Amygdala (tissue), 56 donors: ENCODE measurements around the gene PNPLA7.
A peak's percentile ranks its signal among the peaks of the same experiment; 100 is the strongest.

ENCODE experiments used
- DNase-seq, 56 donors: peaks; one replicate each; lab custom pipeline; 2025; lab: John Stamatoyannopoulos, UW

PNPLA7 gene

GRCh38 chr9:137430723-137431415 is 119.3 kb downstream of the PNPLA7 start:
- DNase-seq = no peak

DNA sequence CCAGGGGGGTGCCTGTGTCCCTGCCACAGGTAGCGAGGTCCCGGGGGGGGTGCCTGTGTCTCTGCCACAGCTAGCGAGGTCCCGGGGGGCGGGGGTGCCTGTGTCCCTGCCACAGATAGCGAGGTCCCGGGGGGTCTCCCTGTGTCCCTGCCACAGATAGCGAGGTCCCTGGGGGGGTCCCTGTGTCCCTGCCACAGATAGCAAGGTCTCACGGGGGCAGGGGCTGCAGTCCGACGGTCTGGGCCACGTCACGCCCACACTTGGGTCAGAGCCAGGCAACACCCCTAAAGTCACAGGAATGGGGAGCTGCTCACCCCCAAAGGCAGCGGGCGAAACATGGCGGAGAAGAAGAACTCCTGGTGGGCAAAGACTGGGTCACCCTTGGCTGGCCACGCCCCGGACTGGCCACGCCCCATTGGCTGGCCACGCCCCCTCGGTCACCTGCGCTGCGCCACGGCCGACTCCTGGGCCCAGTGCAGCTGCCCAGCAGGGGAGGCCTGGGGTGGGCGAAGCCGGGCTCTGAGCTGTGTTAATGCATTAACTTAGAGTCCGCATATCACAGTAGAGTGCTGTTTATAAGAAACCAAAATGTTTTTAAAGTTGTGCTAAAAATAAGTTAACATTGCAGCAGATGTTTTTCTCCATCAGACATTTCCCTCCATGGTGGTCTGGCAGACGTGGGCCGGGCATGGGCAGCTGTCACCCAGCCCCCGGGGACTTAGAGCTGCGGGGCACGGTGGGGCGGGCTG is 120.1 kb downstream of the PNPLA7 start:
- DNase-seq = no peak

DNA sequence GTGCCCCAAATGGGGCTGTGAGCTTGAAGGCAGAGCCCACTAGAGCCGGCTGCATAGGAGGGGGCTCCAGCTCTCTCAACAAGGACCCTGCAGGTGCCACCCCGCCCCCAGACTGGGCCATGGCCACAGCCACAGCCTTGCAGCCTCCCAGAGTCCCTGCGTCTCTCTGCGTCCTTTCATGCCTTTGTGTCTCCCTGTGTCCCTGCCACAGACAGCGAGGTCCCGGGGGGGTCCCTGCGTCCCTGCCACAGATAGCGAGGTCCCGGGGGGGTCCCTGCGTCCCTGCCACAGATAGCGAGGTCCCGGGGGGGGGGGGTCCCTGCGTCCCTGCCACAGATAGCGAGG is 120.7 kb downstream of the PNPLA7 start:
- no peak for DNase-seq

- DNase-seq = no peak
These were observed 121.2 kb downstream of the PNPLA7 start for GRCh38 chr9:137428841-137429545.

- no peak for DNase-seq
These were observed 121.9 kb downstream of the PNPLA7 start for GRCh38 chr9:137428311-137428630.

DNA sequence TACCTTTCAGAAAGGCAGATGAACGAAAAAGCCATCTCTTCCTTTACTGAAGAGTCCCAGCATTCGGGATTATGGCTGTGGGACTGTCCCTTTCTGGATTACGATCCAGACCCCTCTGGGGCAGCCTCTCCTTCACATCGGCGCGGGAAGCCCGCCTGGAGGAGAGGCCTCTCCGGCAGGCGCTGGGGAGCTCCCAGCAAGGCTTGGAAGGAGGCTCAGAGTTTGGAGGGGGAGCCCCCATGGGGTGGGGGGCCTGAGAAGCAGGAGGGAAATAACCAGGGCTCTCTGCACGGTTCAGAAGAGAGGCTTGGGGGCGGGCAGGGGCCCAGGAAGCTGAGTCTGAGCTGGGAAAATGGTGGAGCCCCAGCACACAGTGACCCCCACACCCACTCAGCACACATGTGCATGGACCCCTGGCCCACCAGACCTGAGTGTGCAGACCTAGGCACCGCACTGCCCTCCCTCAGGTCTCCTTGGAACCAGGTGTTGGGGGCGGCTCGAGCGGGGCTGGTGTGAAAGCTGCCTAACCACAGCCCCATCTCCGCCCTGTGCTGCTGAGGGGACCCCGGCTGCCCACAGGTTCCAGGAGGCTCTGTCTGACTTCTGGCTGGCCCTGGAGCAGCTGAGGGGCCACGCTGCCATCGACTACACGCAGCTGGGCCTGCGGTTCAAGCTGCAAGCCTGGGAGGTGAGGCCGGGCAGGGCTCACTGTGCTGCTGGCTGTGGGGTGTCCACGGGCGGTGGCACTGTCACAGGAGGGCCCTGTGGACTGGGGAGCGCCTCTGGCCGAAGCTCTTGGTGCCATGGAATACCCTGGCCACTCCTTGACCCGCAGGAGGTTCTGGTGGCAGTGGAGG is 122.5 kb downstream of the PNPLA7 start:
- DNase-seq = no peak

- no peak for DNase-seq
These were observed 124.1 kb downstream of the PNPLA7 start for GRCh38 chr9:137426018-137426681.

DNA sequence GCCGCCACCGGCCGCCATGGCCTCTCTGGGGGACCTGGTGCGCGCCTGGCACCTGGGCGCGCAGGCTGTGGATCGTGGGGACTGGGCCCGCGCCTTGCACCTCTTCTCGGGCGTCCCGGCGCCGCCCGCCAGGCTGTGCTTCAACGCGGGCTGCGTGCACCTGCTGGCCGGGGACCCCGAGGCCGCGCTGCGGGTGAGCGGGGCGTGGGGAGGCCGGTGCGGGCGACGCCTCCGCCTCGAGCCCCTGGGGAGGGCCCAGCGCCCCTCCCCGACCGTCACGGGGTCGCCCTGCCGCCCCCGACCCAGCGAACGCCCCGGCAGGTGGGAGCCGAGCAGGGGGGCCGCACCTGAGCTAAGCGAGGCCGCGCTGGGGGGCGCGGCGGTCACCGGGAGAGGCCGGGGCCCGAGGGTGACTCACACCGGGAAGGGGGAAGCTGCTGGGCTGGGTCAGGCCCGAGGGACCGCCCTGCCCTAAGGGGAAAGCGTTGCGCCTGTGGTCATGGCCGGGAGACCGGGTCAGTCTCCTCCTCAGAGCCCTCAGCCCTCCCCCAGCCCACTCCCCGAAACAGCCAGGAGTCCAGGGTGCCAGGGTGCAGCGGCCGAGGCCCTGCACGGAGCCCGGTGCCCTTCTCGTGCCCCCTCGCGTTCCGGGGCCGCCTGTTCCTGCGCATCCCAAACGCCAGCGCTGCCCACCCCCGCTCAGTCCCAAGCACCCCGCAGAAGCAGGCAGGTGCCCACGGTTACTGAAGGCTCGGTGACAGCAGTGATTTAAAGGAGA is 126.5 kb downstream of the PNPLA7 start:
- DNase-seq = no peak

- peak; percentile 38 to 91 (median 80) for DNase-seq
These were observed 127.3 kb downstream of the PNPLA7 start, which contains the start of the genes EXD3 and NOXA1 for GRCh38 chr9:137422604-137423513. TSS of gene EXD3 (minus strand) at chr9:137423162. CDS start at chr9:137395357, 27,805 bp downstream. TSS of gene NOXA1 (plus strand) at chr9:137423393. CDS start at chr9:137423530, 137 bp downstream.

DNA sequence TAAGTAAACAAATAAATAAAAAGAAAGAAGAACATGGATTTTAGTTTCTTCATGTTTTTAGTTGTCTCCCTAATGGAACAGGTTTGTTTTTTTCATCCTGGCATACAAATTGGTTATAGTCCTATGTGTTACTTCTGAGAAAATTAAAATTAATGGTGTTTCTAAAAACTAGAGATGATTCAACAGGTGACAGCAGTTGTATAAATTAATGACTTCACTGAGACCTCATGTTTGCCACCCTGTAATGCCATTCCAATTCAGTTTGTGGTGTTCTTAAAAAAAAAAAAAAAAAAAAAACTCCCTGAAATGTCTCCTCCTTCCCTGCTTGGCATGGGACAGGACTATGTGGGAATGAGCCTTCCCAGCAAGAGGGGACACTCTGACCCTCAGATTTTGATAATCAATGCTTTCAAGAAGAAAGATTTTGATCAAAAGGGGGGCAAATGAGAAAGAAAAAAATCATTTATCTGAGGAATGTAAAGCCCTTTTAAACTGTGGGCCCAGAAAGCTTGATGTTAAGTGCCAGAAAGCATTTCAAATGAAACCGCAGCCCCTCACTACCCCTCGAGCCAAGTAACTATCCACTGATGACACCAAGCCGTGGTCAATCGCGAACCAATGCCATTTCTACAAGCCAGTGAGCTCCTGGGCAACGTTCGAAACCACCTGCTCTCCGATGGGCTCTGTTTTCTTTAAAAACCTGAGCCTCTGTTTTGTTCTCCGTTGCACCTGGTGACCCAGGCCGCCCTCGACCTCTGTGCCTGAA is 128.2 kb downstream of the PNPLA7 start:
- no peak for DNase-seq

DNA sequence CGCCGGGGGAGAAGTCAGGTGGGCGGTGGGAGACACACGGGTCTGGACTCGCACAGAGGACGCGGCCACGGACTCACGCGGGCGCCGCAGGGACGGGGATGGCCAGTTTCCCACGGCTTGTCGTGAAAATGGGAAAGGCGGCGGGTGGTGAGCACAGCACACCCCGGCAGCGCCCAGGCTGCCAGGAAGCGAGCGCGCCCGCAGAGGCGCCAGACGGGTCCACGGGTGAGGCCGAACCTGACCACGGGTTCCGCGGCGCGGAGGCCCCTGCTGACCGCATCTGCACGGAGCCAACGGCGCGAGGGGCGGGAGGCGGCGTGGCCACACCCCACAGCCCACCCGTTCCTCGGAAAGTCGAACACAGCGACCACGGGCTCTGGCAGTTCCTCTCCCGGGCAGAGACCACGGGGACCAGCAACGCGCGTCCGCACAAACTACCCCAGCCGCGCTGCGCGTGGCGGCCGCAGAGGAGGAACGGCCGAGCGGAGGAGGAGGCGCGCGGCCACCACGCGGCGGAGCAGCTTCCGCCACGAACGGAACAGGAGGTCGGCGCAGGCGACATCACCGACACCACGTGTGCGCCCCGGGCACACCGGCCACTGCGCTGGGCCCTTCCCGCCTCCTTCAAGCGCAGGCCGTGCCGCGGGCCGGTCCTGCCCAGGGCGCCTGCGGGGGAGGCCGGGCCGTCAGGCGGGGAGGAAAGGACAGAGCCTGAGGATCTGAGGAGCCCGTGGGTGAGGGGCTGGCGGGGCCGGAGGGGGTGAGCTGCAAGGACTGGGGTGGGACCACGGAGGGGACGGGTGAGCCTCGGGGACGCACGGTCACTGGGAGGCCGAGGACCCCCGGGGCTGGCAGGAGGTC is 132.8 kb downstream of the PNPLA7 start:
- DNase-seq = peak in 2 of 56 donors; percentile 16 to 20

GRCh38 chr9:137416563-137417151 is 133.5 kb downstream of the PNPLA7 start:
- no peak for DNase-seq

- no peak for DNase-seq
These were observed 134.1 kb downstream of the PNPLA7 start for GRCh38 chr9:137416006-137416562.

DNA sequence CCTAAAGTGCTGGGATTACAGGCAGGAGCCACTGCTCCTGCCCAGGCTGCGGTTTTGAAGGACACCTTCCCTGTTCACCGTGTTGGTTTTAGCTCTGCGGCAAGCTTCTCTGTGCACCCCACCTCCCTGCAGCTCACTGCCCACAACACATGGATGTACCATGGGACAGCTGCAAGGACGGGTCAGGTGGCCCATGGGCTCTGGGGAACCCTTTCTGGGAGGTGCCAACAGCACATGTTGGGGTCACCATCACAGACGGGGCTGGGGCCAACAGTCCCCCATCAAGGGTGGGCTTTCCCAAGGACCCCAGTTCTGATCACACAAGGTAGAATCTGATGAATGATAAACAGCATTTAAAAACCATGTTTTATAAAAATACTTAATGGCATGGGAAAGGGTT is 134.8 kb downstream of the PNPLA7 start:
- no peak for DNase-seq

DNA sequence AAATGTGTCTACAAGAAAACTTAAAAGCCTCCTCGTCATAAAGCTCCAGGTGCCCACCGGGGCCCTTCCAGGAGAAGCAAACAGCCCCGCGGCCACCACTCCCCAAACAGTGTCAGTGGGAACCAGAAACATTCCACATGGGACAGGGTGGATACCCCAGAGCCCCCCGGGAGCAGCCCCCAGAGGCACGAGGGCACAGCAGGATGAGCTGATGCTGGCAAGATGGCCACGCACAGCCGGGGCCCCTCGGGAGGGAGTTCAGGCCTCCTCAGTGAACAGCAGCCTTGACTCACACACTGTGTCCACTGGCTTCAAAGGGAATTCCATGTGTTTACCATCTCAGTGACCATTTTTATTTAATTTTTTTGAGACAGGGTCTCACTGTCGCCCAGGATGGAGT is 137.8 kb downstream of the PNPLA7 start:
- DNase-seq = no peak
